Stimulated activated CD4-positive, alpha-beta T cell treated with anti-CD3 and anti-CD28 coated beads, Interleukin-12 subunit alpha, Interleukin-12 subunit beta, amount 100 ng/mL, for 48 hours (primary cell): ENCODE results near the gene PRSS57.
"Not testable (repeated sequence)": the region's sequence is repeated elsewhere in the genome, so short reads cannot be mapped to it uniquely, and the experiment has no call there.

ENCODE experiments used
- DNase-seq, 3 donors: peaks; one replicate each; pipeline ENCODE4 v3.0.0-alpha.2; 2020; ENCODE audit warnings: low read depth in 2 of 3, low spot score in 1 of 3

Gene PRSS57

GRCh38 chr19:723714-724113, 28.5 kb upstream of the PRSS57 start:
- no peak for DNase-seq

GRCh38 chr19:723247-723646, 28.0 kb upstream of the PRSS57 start:
- DNase-seq: no peak

- DNase-seq: no peak
These were observed 27.4 kb upstream of the PRSS57 start for GRCh38 chr19:722553-723101.

- no peak for DNase-seq
These were observed 25.3 kb upstream of the PRSS57 start for GRCh38 chr19:720345-721160.

GRCh38 chr19:719636-720344, 24.5 kb upstream of the PRSS57 start:
- DNase-seq: no peak

GRCh38 chr19:718991-719512, 23.8 kb upstream of the PRSS57 start:
- DNase-seq: no peak

- DNase-seq: no peak
These were observed 23.1 kb upstream of the PRSS57 start for GRCh38 chr19:718251-718951.

GRCh38 chr19:715347-715746, 20.1 kb upstream of the PRSS57 start:
- no peak for DNase-seq

GRCh38 chr19:711254-711653, 16.0 kb upstream of the PRSS57 start:
- no peak for DNase-seq

GRCh38 chr19:710767-711166, 15.5 kb upstream of the PRSS57 start:
- DNase-seq: no peak

- no peak for DNase-seq
These were observed 14.8 kb upstream of the PRSS57 start for GRCh38 chr19:709965-710571.

- DNase-seq: no peak
These were observed 14.1 kb upstream of the PRSS57 start for GRCh38 chr19:709196-709964.

- no peak for DNase-seq
These were observed 13.2 kb upstream of the PRSS57 start, which contains the start of gene PALM for GRCh38 chr19:708154-709143. TSS of gene PALM (plus strand) at chr19:708935. CDS start at chr19:709147, 212 bp downstream.

- no peak for DNase-seq
These were observed 9.1 kb upstream of the PRSS57 start for GRCh38 chr19:704447-704741.

- peak; percentile 55 to 74 (median 69) for DNase-seq
These were observed 8.6 kb upstream of the PRSS57 start for GRCh38 chr19:703651-704446.

- DNase-seq: no peak
These were observed 8.0 kb upstream of the PRSS57 start for GRCh38 chr19:703329-703650.

- DNase-seq: not testable (repeated sequence)
These were observed 7.6 kb upstream of the PRSS57 start for GRCh38 chr19:702847-703246.

- not testable (repeated sequence) for DNase-seq
These were observed 4.6 kb upstream of the PRSS57 start for GRCh38 chr19:699885-700284.
